GM23338 (cell line): ENCODE results near the gene PCBP2. TPM values are rescaled to one million over a fixed set of nuclear protein-coding genes. Genes with fewer than 3 reads are reported as not detected.

ENCODE experiments used
- ATAC-seq: fragments of 200-7000 bp; cut with Tn5 transposase; 3 replicates; pipeline ENCODE4 v1.9.1; 2020
- DNase-seq: peaks from one replicate; pipeline ENCODE4 v3.0.0-alpha.2; 2015; ENCODE audit warnings: low spot score
- H2AFZ ChIP-seq: fragments of 200-600 bp; sonication (generic); 2 replicates; pipeline ENCODE4 v1.8.0; 2016; ENCODE audit warnings: antibody characterized with exemption, mild to moderate bottlenecking, moderate library complexity
- H3F3A ChIP-seq: fragments of 200-600 bp; sonication (generic); replicated peaks from 2 replicates; pipeline ENCODE4 v1.8.0; 2017; ENCODE audit warnings: antibody characterized with exemption, mixed run types, low read depth
- H3K27ac ChIP-seq: fragments of 200-600 bp; sonication (generic); 2 replicates; pipeline ENCODE4 v1.6.1; 2016; ENCODE audit warnings: low read depth
- H3K27me3 ChIP-seq: fragments of 200-600 bp; sonication (generic); 2 replicates; pipeline ENCODE4 v1.8.0; 2016; ENCODE audit warnings: mild to moderate bottlenecking, mixed run types, moderate library complexity; ENCODE audit not compliant: insufficient read depth
- H3K36me3 ChIP-seq: fragments of 200-600 bp; sonication (generic); 2 replicates; pipeline ENCODE4 v1.8.0; 2016; ENCODE audit warnings: mild to moderate bottlenecking; ENCODE audit not compliant: insufficient read depth
- H3K4me1 ChIP-seq: fragments of 200-600 bp; sonication (generic); 2 replicates; pipeline ENCODE4 v1.8.0; 2016; ENCODE audit warnings: mild to moderate bottlenecking, moderate library complexity; ENCODE audit not compliant: insufficient read depth
- H3K4me2 ChIP-seq: fragments of 200-600 bp; sonication (generic); 2 replicates; pipeline ENCODE4 v1.7.1; 2017; ENCODE audit warnings: mixed run types
- H3K4me3 ChIP-seq: fragments of 200-600 bp; sonication (generic); 2 replicates; pipeline ENCODE4 v1.6.1; 2016; ENCODE audit warnings: mixed run types
- H3K79me2 ChIP-seq: fragments of 200-600 bp; sonication (generic); replicated peaks from 2 replicates; pipeline ENCODE4 v1.8.0; 2017; ENCODE audit warnings: mild to moderate bottlenecking; ENCODE audit not compliant: insufficient read depth
- H3K9me2 ChIP-seq: fragments of 200-600 bp; sonication (generic); 2 replicates; pipeline ENCODE4 v1.8.0; 2017; ENCODE audit not compliant: insufficient read depth
- H4K20me1 ChIP-seq: fragments of 200-600 bp; sonication (generic); replicated peaks from 2 replicates; pipeline ENCODE4 v1.8.0; 2017; ENCODE audit warnings: mild to moderate bottlenecking; ENCODE audit not compliant: insufficient read depth
- H3K27ac Mint-ChIP-seq: 2 replicates; pipeline ENCODE4 v1.8.0; 2020; ENCODE audit warnings: inconsistent platforms, mild to moderate bottlenecking, moderate library complexity, mixed read lengths
- H3K27me3 Mint-ChIP-seq: 3 replicates; pipeline ENCODE4 v1.8.0; 2022; ENCODE audit warnings: low read depth, mild to moderate bottlenecking, moderate library complexity, mixed read lengths, inconsistent platforms; ENCODE audit not compliant: insufficient read depth, poor library complexity
- H3K36me3 Mint-ChIP-seq: 3 replicates; pipeline ENCODE4 v1.8.0; 2021; ENCODE audit warnings: low read depth, mild to moderate bottlenecking, inconsistent platforms, moderate library complexity, mixed read lengths
- H3K4me1 Mint-ChIP-seq: 3 replicates; pipeline ENCODE4 v1.8.0; 2020; ENCODE audit warnings: mild to moderate bottlenecking, inconsistent platforms, mixed read lengths
- H3K4me3 Mint-ChIP-seq: 3 replicates; pipeline ENCODE4 v1.8.0; 2021; ENCODE audit warnings: moderate library complexity, mild to moderate bottlenecking, inconsistent platforms, mixed read lengths
- H3K9me3 Mint-ChIP-seq: 3 replicates; pipeline ENCODE4 v1.8.0; 2020; ENCODE audit warnings: moderate library complexity, mild to moderate bottlenecking, inconsistent platforms, mixed read lengths
- CREB1 ChIP-seq: fragments of 250-450 bp; sonication (Bioruptor Pico); IDR thresholded peaks from 2 replicates; pipeline ENCODE4 v1.5.0; 2020; ENCODE audit warnings: low read depth, mild to moderate bottlenecking, moderate library complexity
- EZH2 ChIP-seq: fragments of 200-600 bp; sonication (generic); IDR thresholded peaks from one replicate; pipeline ENCODE4 v1.8.0; 2017; ENCODE audit warnings: antibody characterized with exemption, mild to moderate bottlenecking, low read depth; ENCODE audit not compliant: unreplicated experiment
- EZH2phosphoT487 ChIP-seq: fragments of 200-600 bp; sonication (generic); IDR thresholded peaks from one replicate; pipeline ENCODE4 v1.8.1; 2018; ENCODE audit warnings: antibody characterized with exemption; ENCODE audit not compliant: unreplicated experiment
- JUNB ChIP-seq: IDR thresholded peaks from one replicate; pipeline ENCODE4 v1.6.1; 2016; ENCODE audit warnings: antibody characterized with exemption; ENCODE audit not compliant: unreplicated experiment
- NANOG ChIP-seq: IDR thresholded peaks from 2 replicates; pipeline ENCODE4 v1.6.1; 2016; ENCODE audit warnings: antibody characterized with exemption, borderline replicate concordance
- POLR2AphosphoS5 ChIP-seq: IDR thresholded peaks from 2 replicates; pipeline ENCODE4 v1.6.1; 2016; ENCODE audit warnings: antibody characterized with exemption, low read depth
- STAT1 ChIP-seq: IDR thresholded peaks from one replicate; pipeline ENCODE4 v1.6.1; 2016; ENCODE audit warnings: antibody characterized with exemption; ENCODE audit not compliant: unreplicated experiment
- ZNF331 ChIP-seq: fragments of 250-450 bp; sonication (Bioruptor Pico); IDR thresholded peaks from 2 replicates; pipeline ENCODE4 v1.5.0; 2020; ENCODE audit warnings: low read depth, mild to moderate bottlenecking, moderate library complexity
- polyA plus RNA-seq: library from polyadenylated mRNA; unstranded; fragments of >200 nt; fragmentation: Nextera tagmentation; extraction: Ambion mirVana; gene quantifications from 2 replicates; pipeline ENCODE4 v1.2.1, GENCODE V29; 2016
- total RNA-seq: library from RNA; depleted of rRNA; stranded (reverse); fragments of >200 nt; shearing (Covaris generic); gene quantifications from 2 replicates; pipeline ENCODE4 v1.2.3, GENCODE V29; 2014
- TF ChIP-seq, protein P1 (sequence below): IDR thresholded peaks from 2 replicates; pipeline ENCODE4 v1.6.1; 2016; ENCODE audit warnings: antibody characterized with exemption
- TF ChIP-seq, protein P2 (sequence below): IDR thresholded peaks from one replicate; pipeline ENCODE4 v1.6.1; 2018; ENCODE audit warnings: antibody characterized with exemption; ENCODE audit not compliant: unreplicated experiment
- TF ChIP-seq, protein P3 (sequence below), 2 experiments: fragments of 200-600 bp in 1 of 2; sonication (generic) in 1 of 2; conservative IDR thresholded peaks; 2 replicates each; pipeline versions ENCODE4 v1.5.1 to v1.6.1; 2016 to 2017; ENCODE audit warnings: antibody characterized with exemption in 2 of 2, low read depth in 2 of 2, mild to moderate bottlenecking in 2 of 2, moderate library complexity in 1 of 2
- TF ChIP-seq, protein P4 (sequence below): fragments of 250-450 bp; sonication (Bioruptor Pico); IDR thresholded peaks from 2 replicates; pipeline ENCODE4 v1.5.0; 2020; ENCODE audit warnings: mild to moderate bottlenecking, moderate library complexity

Gene PCBP2
- total and polyA plus RNA-seq, 2 experiments from 2014 or later = 397 to 676 TPM

DNA sequence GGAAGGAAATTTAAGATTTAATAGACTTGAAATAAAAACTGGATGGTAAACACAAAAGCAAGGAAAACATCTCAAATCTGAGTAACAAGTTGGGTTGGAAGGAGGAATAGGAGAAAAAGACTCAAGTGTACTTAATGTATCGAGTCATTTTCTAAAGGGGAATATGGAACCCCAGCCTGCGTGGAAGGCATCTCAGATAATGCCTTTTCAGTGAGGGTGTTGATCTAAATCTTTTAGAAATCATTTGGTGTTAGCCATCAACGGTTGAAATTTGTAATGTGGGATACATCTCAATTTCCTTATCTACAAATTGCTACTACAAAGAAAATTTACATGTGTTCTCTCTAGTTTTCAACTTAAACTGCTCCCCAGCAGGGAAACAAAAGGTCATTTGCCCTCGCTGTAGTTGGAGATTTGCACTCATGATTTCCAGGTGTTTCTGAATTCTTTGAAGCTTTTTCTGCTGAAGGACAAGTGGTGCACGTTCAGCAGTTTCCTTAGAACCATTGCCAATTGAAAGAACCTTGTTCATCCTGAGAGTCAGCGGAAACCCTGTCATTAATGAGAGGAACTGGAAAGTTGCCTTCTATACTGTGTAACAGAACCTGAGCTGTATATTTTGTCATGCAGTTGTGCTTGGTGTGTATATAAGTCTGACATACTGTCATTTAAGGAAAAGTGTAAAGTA, 2.2 kb downstream of the PCBP2 start:
- Histone ChIP-seq H3K36me3 (peaks cover 55% of the 10 kb centered on the region), H3K4me2 (peak overlapping the region; percentile 77), H3K9me2 (no peaks in the 10 kb centered on the region), H4K20me1 (peaks cover 61% of the 10 kb centered on the region), H2AFZ (no peak overlapping the region), H3K27me3 (no peaks in the 10 kb centered on the region), H3K27ac (peak overlapping the region; percentile 27; the same call in 1 of the 2 replicates), H3F3A (peaks cover 40% of the 10 kb centered on the region), H3K4me3 (peak overlapping the region; percentile 77), H3K4me1 (peaks cover 9% of the 10 kb centered on the region; the same call in 1 of the 2 replicates), H3K79me2 (peaks cover 70% of the 10 kb centered on the region)
- TF ChIP-seq CREB1 (no peak), STAT1 (no peak), JUNB (no peak), NANOG (no peak), EZH2 (no peak), POLR2AphosphoS5 (no peak), EZH2phosphoT487 (no peak), ZNF331 (CRISPR knock-in tag) (no peak)
- TF ChIP-seq, protein P1, sequence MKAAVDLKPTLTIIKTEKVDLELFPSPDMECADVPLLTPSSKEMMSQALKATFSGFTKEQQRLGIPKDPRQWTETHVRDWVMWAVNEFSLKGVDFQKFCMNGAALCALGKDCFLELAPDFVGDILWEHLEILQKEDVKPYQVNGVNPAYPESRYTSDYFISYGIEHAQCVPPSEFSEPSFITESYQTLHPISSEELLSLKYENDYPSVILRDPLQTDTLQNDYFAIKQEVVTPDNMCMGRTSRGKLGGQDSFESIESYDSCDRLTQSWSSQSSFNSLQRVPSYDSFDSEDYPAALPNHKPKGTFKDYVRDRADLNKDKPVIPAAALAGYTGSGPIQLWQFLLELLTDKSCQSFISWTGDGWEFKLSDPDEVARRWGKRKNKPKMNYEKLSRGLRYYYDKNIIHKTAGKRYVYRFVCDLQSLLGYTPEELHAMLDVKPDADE = no peak
- TF ChIP-seq, protein P2, sequence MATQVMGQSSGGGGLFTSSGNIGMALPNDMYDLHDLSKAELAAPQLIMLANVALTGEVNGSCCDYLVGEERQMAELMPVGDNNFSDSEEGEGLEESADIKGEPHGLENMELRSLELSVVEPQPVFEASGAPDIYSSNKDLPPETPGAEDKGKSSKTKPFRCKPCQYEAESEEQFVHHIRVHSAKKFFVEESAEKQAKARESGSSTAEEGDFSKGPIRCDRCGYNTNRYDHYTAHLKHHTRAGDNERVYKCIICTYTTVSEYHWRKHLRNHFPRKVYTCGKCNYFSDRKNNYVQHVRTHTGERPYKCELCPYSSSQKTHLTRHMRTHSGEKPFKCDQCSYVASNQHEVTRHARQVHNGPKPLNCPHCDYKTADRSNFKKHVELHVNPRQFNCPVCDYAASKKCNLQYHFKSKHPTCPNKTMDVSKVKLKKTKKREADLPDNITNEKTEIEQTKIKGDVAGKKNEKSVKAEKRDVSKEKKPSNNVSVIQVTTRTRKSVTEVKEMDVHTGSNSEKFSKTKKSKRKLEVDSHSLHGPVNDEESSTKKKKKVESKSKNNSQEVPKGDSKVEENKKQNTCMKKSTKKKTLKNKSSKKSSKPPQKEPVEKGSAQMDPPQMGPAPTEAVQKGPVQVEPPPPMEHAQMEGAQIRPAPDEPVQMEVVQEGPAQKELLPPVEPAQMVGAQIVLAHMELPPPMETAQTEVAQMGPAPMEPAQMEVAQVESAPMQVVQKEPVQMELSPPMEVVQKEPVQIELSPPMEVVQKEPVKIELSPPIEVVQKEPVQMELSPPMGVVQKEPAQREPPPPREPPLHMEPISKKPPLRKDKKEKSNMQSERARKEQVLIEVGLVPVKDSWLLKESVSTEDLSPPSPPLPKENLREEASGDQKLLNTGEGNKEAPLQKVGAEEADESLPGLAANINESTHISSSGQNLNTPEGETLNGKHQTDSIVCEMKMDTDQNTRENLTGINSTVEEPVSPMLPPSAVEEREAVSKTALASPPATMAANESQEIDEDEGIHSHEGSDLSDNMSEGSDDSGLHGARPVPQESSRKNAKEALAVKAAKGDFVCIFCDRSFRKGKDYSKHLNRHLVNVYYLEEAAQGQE = no peak
- TF ChIP-seq, protein P3, sequence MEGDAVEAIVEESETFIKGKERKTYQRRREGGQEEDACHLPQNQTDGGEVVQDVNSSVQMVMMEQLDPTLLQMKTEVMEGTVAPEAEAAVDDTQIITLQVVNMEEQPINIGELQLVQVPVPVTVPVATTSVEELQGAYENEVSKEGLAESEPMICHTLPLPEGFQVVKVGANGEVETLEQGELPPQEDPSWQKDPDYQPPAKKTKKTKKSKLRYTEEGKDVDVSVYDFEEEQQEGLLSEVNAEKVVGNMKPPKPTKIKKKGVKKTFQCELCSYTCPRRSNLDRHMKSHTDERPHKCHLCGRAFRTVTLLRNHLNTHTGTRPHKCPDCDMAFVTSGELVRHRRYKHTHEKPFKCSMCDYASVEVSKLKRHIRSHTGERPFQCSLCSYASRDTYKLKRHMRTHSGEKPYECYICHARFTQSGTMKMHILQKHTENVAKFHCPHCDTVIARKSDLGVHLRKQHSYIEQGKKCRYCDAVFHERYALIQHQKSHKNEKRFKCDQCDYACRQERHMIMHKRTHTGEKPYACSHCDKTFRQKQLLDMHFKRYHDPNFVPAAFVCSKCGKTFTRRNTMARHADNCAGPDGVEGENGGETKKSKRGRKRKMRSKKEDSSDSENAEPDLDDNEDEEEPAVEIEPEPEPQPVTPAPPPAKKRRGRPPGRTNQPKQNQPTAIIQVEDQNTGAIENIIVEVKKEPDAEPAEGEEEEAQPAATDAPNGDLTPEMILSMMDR (conservative IDR thresholded peaks at IDR 0.05; ENCODE audit: low read depth in 2 of 2) = no peak
- TF ChIP-seq, protein P4, sequence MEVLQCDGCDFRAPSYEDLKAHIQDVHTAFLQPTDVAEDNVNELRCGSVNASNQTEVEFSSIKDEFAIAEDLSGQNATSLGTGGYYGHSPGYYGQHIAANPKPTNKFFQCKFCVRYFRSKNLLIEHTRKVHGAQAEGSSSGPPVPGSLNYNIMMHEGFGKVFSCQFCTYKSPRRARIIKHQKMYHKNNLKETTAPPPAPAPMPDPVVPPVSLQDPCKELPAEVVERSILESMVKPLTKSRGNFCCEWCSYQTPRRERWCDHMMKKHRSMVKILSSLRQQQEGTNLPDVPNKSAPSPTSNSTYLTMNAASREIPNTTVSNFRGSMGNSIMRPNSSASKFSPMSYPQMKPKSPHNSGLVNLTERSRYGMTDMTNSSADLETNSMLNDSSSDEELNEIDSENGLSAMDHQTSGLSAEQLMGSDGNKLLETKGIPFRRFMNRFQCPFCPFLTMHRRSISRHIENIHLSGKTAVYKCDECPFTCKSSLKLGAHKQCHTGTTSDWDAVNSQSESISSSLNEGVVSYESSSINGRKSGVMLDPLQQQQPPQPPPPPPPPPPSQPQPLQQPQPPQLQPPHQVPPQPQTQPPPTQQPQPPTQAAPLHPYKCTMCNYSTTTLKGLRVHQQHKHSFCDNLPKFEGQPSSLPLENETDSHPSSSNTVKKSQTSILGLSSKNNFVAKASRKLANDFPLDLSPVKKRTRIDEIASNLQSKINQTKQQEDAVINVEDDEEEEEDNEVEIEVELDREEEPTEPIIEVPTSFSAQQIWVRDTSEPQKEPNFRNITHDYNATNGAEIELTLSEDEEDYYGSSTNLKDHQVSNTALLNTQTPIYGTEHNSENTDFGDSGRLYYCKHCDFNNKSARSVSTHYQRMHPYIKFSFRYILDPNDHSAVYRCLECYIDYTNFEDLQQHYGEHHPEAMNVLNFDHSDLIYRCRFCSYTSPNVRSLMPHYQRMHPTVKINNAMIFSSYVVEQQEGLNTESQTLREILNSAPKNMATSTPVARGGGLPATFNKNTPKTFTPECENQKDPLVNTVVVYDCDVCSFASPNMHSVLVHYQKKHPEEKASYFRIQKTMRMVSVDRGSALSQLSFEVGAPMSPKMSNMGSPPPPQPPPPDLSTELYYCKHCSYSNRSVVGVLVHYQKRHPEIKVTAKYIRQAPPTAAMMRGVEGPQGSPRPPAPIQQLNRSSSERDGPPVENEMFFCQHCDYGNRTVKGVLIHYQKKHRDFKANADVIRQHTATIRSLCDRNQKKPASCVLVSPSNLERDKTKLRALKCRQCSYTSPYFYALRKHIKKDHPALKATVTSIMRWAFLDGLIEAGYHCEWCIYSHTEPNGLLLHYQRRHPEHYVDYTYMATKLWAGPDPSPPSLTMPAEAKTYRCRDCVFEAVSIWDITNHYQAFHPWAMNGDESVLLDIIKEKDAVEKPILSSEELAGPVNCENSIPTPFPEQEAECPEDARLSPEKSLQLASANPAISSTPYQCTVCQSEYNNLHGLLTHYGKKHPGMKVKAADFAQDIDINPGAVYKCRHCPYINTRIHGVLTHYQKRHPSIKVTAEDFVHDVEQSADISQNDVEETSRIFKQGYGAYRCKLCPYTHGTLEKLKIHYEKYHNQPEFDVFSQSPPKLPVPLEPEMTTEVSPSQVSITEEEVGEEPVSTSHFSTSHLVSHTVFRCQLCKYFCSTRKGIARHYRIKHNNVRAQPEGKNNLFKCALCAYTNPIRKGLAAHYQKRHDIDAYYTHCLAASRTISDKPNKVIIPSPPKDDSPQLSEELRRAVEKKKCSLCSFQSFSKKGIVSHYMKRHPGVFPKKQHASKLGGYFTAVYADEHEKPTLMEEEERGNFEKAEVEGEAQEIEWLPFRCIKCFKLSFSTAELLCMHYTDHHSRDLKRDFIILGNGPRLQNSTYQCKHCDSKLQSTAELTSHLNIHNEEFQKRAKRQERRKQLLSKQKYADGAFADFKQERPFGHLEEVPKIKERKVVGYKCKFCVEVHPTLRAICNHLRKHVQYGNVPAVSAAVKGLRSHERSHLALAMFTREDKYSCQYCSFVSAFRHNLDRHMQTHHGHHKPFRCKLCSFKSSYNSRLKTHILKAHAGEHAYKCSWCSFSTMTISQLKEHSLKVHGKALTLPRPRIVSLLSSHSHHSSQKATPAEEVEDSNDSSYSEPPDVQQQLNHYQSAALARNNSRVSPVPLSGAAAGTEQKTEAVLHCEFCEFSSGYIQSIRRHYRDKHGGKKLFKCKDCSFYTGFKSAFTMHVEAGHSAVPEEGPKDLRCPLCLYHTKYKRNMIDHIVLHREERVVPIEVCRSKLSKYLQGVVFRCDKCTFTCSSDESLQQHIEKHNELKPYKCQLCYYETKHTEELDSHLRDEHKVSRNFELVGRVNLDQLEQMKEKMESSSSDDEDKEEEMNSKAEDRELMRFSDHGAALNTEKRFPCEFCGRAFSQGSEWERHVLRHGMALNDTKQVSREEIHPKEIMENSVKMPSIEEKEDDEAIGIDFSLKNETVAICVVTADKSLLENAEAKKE (CRISPR knock-in tag) = no peak
- Mint-ChIP-seq H3K27me3 (peaks cover 24% of the 10 kb centered on the region), H3K4me3 (peak overlapping the region; percentile 97), H3K4me1 (peaks cover 31% of the 10 kb centered on the region), H3K9me3 (no peaks in the 10 kb centered on the region), H3K36me3 (peaks cover 64% of the 10 kb centered on the region), H3K27ac (no peak overlapping the region)
- DNase-seq (no peak), ATAC-seq (no peak)
